PC-9 (cell line): ENCODE measurements around the gene ODF2.

Experiments used
- CTCF ChIP-seq: fragments of 200-600 bp; sonication (generic); conservative IDR thresholded peaks from 2 replicates; pipeline ENCODE4 v1.6.1; 2017; ENCODE audit warnings: mixed run types, antibody characterized with exemption, mild to moderate bottlenecking, moderate library complexity
- EZH2 ChIP-seq: fragments of 200-600 bp; sonication (generic); IDR thresholded peaks from 2 replicates; pipeline ENCODE4 v1.8.0; 2017; ENCODE audit warnings: antibody characterized with exemption, low read depth

GRCh38 chr9:128498911-128499310 lies 43.1 kb downstream of the ODF2 start:
- no peak for TF ChIP-seq CTCF
- TF ChIP-seq EZH2: no peak
